Kidney tubule cell (primary cell): ENCODE measurements around the gene HUWE1.
A peak's percentile ranks its signal among the peaks of the same experiment; 100 is the strongest.
"Not testable (repeated sequence)": the region's sequence is repeated elsewhere in the genome, so short reads cannot be mapped to it uniquely, and the experiment has no call there.

Experiments
- DNase-seq: peaks from one replicate; pipeline ENCODE4 v3.0.0-alpha.2; 2018; ENCODE audit warnings: low spot score

The HUWE1 gene

GRCh38 chrX:53686151-53686885 lies at the start of gene HUWE1:
Gene HUWE1 (minus strand): TSS chrX:53686719. CDS start chrX:53654107, 32,612 bp downstream.
- DNase-seq, result peak; percentile 70

GRCh38 chrX:53732797-53733196 lies 46.3 kb upstream of the HUWE1 start:
- no peak for DNase-seq

GRCh38 chrX:53729751-53730150 lies 43.2 kb upstream of the HUWE1 start:
- DNase-seq, result no peak

GRCh38 chrX:53728506-53728905 lies 42.0 kb upstream of the HUWE1 start:
- DNase-seq, result no peak

GRCh38 chrX:53724872-53725271 lies 38.4 kb upstream of the HUWE1 start:
- DNase-seq, result no peak

GRCh38 chrX:53723381-53723780 lies 36.9 kb upstream of the HUWE1 start:
- no peak for DNase-seq

- not testable (repeated sequence) for DNase-seq
These were observed 35.1 kb upstream of the HUWE1 start for GRCh38 chrX:53721610-53722009.

GRCh38 chrX:53719666-53720065 lies 33.1 kb upstream of the HUWE1 start:
- not testable (repeated sequence) for DNase-seq

GRCh38 chrX:53718073-53718472 lies 31.6 kb upstream of the HUWE1 start:
- DNase-seq, result no peak

- DNase-seq, result no peak
These were observed 30.7 kb upstream of the HUWE1 start for GRCh38 chrX:53717205-53717604.

- peak; percentile 88 for DNase-seq
These were observed 30.0 kb upstream of the HUWE1 start for GRCh38 chrX:53716328-53717088.

- DNase-seq, result peak; percentile 74
These were observed 28.9 kb upstream of the HUWE1 start for GRCh38 chrX:53715346-53715924.

GRCh38 chrX:53714580-53715345 lies 28.2 kb upstream of the HUWE1 start:
- peak; percentile 65 for DNase-seq

- no peak for DNase-seq
These were observed 27.6 kb upstream of the HUWE1 start for GRCh38 chrX:53713987-53714579.

GRCh38 chrX:53711436-53711835 lies 24.9 kb upstream of the HUWE1 start:
- no peak for DNase-seq

- DNase-seq, result no peak
These were observed 18.3 kb upstream of the HUWE1 start for GRCh38 chrX:53704854-53705253.

GRCh38 chrX:53704294-53704693 lies 17.8 kb upstream of the HUWE1 start:
- DNase-seq, result no peak

- no peak for DNase-seq
These were observed 9.5 kb upstream of the HUWE1 start for GRCh38 chrX:53695946-53696549.

GRCh38 chrX:53694642-53695041 lies 8.1 kb upstream of the HUWE1 start:
- no peak for DNase-seq

- no peak for DNase-seq
These were observed 1.8 kb upstream of the HUWE1 start for GRCh38 chrX:53688300-53688699.

- DNase-seq, result no peak
These were observed 808 bp downstream of the HUWE1 start for GRCh38 chrX:53685711-53686110.
